HCT116 (cell line): Measurements from ENCODE around the gene ENHO. TPM values are rescaled to one million over a fixed set of nuclear protein-coding genes. Genes with fewer than 3 reads are reported as not detected.

Experiments used
- ATAC-seq: fragments of 200-7000 bp; cut with Tn5 transposase; 2 replicates; pipeline ENCODE4 v1.9.1; 2020; ENCODE audit warnings: mild to moderate bottlenecking, moderate library complexity
- BruUV-seq: library from RNA; stranded (reverse); fragments of 400-500 nt; replicated peaks from 2 replicates; lab custom pipeline; 2021; lab: Mats Ljungman, UMichigan
- CTCF ChIA-PET: fragments of 300-600 bp; sonication (Branson Sonifier 250); formaldehyde crosslinking; loops from one replicate; lab custom pipeline; 2021; ENCODE audit warnings: antibody characterized with exemption; lab: Charles Lee
- POLR2A ChIA-PET: fragments of 300-600, 350-600 bp; sonication (Branson Sonifier 250); formaldehyde crosslinking; loops from one replicate; lab custom pipeline; 2021; ENCODE audit warnings: antibody characterized with exemption; lab: Charles Lee
- RAD21 ChIA-PET, 2 experiments: fragments of 300-600 bp; sonication (Branson Sonifier 250); formaldehyde crosslinking; loops; one replicate each; lab custom pipeline; 2023; ENCODE audit warnings: low total read pairs in 2 of 2; ENCODE audit not compliant: uncharacterized antibody in 2 of 2, unreplicated experiment in 2 of 2, low non-redundant PET in 1 of 2; lab: Charles Lee
- DNase-seq: peaks from one replicate; pipeline ENCODE4 v3.0.0-alpha.2; 2010; ENCODE audit warnings: low read depth, low spot score
- H2AFZ ChIP-seq: fragments of 200-600 bp; shearing (Covaris generic), sonication (generic); 2 replicates; pipeline ENCODE4 v1.6.1; 2017; ENCODE audit warnings: low read depth, mixed run types, mixed read lengths, antibody characterized with exemption, low read length; ENCODE audit not compliant: poor library complexity, severe bottlenecking
- H3K27ac ChIP-seq: 2 replicates; pipeline ENCODE4 v1.5.1; 2012; ENCODE audit warnings: low read depth, low read length
- H3K27me3 ChIP-seq: fragments of 200-600 bp; sonication (generic); 2 replicates; pipeline ENCODE4 v1.6.1; 2016; ENCODE audit warnings: mixed run types, low read length, mixed read lengths; ENCODE audit not compliant: insufficient read depth
- H3K36me3 ChIP-seq, 2 experiments: fragments of 200-500 bp in 1 of 2; fragments of 200-600 bp in 1 of 2; sonication (Bioruptor generic) in 1 of 2; sonication (generic) in 1 of 2; 2 replicates each; pipeline versions ENCODE4 v1.5.1 to v1.6.1; 2014 to 2016; ENCODE audit warnings: low read length in 2 of 2, inconsistent platforms in 1 of 2, mixed read lengths in 1 of 2, mixed run types in 1 of 2; ENCODE audit not compliant: insufficient read depth in 2 of 2, control insufficient read depth in 1 of 2
- H3K4me1 ChIP-seq, 2 experiments: fragments of 200-600 bp in 1 of 2; sonication (generic) in 1 of 2; 2 replicates each; pipeline versions ENCODE4 v1.5.1 to v1.6.1; 2012 to 2017; ENCODE audit warnings: low read length in 2 of 2, inconsistent platforms in 1 of 2, mild to moderate bottlenecking in 1 of 2, mixed read lengths in 1 of 2, mixed run types in 1 of 2, moderate library complexity in 1 of 2; ENCODE audit not compliant: insufficient read depth in 2 of 2, control insufficient read depth in 1 of 2
- H3K4me2 ChIP-seq: fragments of 200-600 bp; sonication (generic); 2 replicates; pipeline ENCODE4 v1.6.1; 2017; ENCODE audit warnings: mixed run types, low read length, mixed read lengths
- H3K4me3 ChIP-seq, 2 experiments: fragments of 200-600 bp in 1 of 2; sonication (generic) in 1 of 2; replicated peaks in 1 of 2; 2 replicates each; pipeline ENCODE4 v1.5.1; 2011 to 2016; ENCODE audit warnings: low read length in 2 of 2, control low read depth in 1 of 2, low read depth in 1 of 2, mild to moderate bottlenecking in 1 of 2, mixed read lengths in 1 of 2, mixed run types in 1 of 2
- H3K79me2 ChIP-seq: fragments of 200-600 bp; sonication (generic); 2 replicates; pipeline ENCODE4 v1.6.1; 2017; ENCODE audit warnings: mild to moderate bottlenecking, mixed run types, low read length, moderate library complexity, mixed read lengths; ENCODE audit not compliant: insufficient read depth
- H3K9ac ChIP-seq: fragments of 200-600 bp; sonication (generic); 2 replicates; pipeline ENCODE4 v1.6.1; 2016; ENCODE audit warnings: low read length, mixed read lengths
- H3K9me2 ChIP-seq: fragments of 200-600 bp; sonication (generic), shearing (Covaris generic); 2 replicates; pipeline ENCODE4 v1.6.1; 2017; ENCODE audit warnings: mixed run types, mild to moderate bottlenecking, moderate library complexity; ENCODE audit not compliant: insufficient read depth
- H3K9me3 ChIP-seq, 2 experiments: fragments of 200-500 bp in 1 of 2; fragments of 200-600 bp in 1 of 2; sonication (Bioruptor generic) in 1 of 2; sonication (generic) in 1 of 2; 2 replicates each; pipeline ENCODE4 v1.6.1; 2014 to 2017; ENCODE audit warnings: low read length in 2 of 2, mixed read lengths in 2 of 2, inconsistent platforms in 1 of 2, low read depth in 1 of 2, mild to moderate bottlenecking in 1 of 2, mixed run types in 1 of 2, moderate library complexity in 1 of 2; ENCODE audit not compliant: control insufficient read depth in 1 of 2, insufficient read depth in 1 of 2
- H4K20me1 ChIP-seq: fragments of 200-600 bp; sonication (generic), shearing (Covaris generic); 2 replicates; pipeline ENCODE4 v1.6.1; 2017; ENCODE audit warnings: mixed run types, mild to moderate bottlenecking, moderate library complexity; ENCODE audit not compliant: insufficient read depth
- ELF1 ChIP-seq: IDR thresholded peaks from 2 replicates; pipeline ENCODE4 v1.6.1; 2012; ENCODE audit warnings: low read depth, borderline replicate concordance
- EZH2 ChIP-seq: fragments of 200-600 bp; sonication (generic); IDR thresholded peaks from 2 replicates; pipeline ENCODE4 v1.6.1; 2017; ENCODE audit warnings: antibody characterized with exemption, mixed run types
- FOSL1 ChIP-seq: IDR thresholded peaks from 2 replicates; pipeline ENCODE4 v1.6.1; 2012; ENCODE audit warnings: low read depth
- RAD21 ChIP-seq: IDR thresholded peaks from 2 replicates; pipeline ENCODE4 v1.6.1; 2012; ENCODE audit warnings: low read depth, mild to moderate bottlenecking
- SIN3A ChIP-seq: IDR thresholded peaks from 2 replicates; pipeline ENCODE4 v1.6.1; 2012; ENCODE audit warnings: low read depth
- SRF ChIP-seq: IDR thresholded peaks from 2 replicates; pipeline ENCODE4 v1.6.1; 2012; ENCODE audit warnings: low read depth
- TCF7L2 ChIP-seq: IDR thresholded peaks from 2 replicates; pipeline ENCODE4 v1.7.0; 2011; ENCODE audit warnings: borderline replicate concordance, inconsistent platforms; ENCODE audit not compliant: insufficient read depth, insufficient read length; ENCODE audit errors: extremely low read depth
- YY1 ChIP-seq: IDR thresholded peaks from 2 replicates; pipeline ENCODE4 v1.6.1; 2011; ENCODE audit warnings: low read length, low read depth, moderate library complexity, mild to moderate bottlenecking; ENCODE audit not compliant: insufficient replicate concordance; ENCODE audit errors: extremely low read depth
- intact Hi-C: fragments of 100-400 bp; cut with micrococcal nuclease; formaldehyde crosslinking; loops from 2 replicates; pipeline ENCODE4 v1.10.0; 2022
- total RNA-seq: library from RNA; stranded (reverse); gene quantifications from one replicate; pipeline ENCODE4 v1.2.1, GENCODE V29; 2021; ENCODE audit not compliant: unreplicated experiment
- TF ChIP-seq, protein P1 (sequence below): IDR thresholded peaks from 2 replicates; pipeline ENCODE4 v1.6.1; 2012
- TF ChIP-seq, protein P2 (sequence below), 3 experiments: fragments of 200-600 bp in 1 of 3; sonication (generic) in 1 of 3; IDR thresholded peaks in 2 of 3; conservative IDR thresholded peaks in 1 of 3; 2 replicates each; pipeline ENCODE4 v1.5.1; 2012 to 2017; ENCODE audit warnings: low read depth in 2 of 3, low read length in 2 of 3, antibody characterized with exemption in 1 of 3, borderline replicate concordance in 1 of 3, control low read depth in 1 of 3, mild to moderate bottlenecking in 1 of 3, mixed read lengths in 1 of 3, mixed run types in 1 of 3, moderate library complexity in 1 of 3; ENCODE audit not compliant: insufficient read depth in 1 of 3
- TF ChIP-seq, protein P3 (sequence below): IDR thresholded peaks from 2 replicates; pipeline ENCODE4 v1.6.1; 2012

ENHO gene
- total RNA-seq, 1 experiment from 2014 or later, result 6.1 TPM

DNA sequence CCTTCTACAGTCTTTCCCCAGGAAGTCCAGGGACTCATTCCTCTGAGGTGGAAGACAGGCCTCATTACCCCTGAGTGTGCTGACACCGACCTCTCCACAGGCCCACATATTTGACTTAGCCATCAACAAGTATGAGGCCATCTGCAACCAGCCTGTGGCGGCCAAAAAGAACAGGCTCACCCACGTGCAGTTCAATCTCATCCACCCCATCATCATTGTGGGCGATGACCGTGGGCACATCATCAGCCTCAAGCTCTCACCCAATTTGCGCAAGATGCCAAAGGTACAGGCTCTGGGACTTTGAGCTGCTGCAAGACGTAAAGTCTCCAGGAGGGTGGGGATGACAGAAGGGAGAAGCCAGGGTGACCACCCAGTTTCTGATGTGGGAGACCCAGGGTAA is 5.6 kb downstream of the ENHO start:
- DNase-seq, result no peak
- no peak overlapping the region for H3K4me3 ChIP-seq
- no peaks in the 10 kb centered on the region for H3K36me3 ChIP-seq
- peaks cover 3 to 8% of the 10 kb centered on the region in 2 experiments; a peak in 3 of 4 replicates for H3K4me1 ChIP-seq
- no peaks in the 10 kb centered on the region for H4K20me1 ChIP-seq
- no peak for ATAC-seq
- no peaks in the 10 kb centered on the region for H3K79me2 ChIP-seq
- H2AFZ ChIP-seq, result no peak overlapping the region
- intact Hi-C loops, result no loop called here
- TF ChIP-seq YY1, result no peak
- no peak for TF ChIP-seq RAD21
- no peak for TF ChIP-seq EZH2
- TF ChIP-seq, protein P1, sequence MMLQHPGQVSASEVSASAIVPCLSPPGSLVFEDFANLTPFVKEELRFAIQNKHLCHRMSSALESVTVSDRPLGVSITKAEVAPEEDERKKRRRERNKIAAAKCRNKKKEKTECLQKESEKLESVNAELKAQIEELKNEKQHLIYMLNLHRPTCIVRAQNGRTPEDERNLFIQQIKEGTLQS, result no peak
- no peak for TF ChIP-seq ELF1
- TF ChIP-seq FOSL1, result no peak
- TF ChIP-seq SRF, result no peak
- TF ChIP-seq, protein P2, sequence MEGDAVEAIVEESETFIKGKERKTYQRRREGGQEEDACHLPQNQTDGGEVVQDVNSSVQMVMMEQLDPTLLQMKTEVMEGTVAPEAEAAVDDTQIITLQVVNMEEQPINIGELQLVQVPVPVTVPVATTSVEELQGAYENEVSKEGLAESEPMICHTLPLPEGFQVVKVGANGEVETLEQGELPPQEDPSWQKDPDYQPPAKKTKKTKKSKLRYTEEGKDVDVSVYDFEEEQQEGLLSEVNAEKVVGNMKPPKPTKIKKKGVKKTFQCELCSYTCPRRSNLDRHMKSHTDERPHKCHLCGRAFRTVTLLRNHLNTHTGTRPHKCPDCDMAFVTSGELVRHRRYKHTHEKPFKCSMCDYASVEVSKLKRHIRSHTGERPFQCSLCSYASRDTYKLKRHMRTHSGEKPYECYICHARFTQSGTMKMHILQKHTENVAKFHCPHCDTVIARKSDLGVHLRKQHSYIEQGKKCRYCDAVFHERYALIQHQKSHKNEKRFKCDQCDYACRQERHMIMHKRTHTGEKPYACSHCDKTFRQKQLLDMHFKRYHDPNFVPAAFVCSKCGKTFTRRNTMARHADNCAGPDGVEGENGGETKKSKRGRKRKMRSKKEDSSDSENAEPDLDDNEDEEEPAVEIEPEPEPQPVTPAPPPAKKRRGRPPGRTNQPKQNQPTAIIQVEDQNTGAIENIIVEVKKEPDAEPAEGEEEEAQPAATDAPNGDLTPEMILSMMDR (IDR thresholded peaks at IDR 0.05 in 2 of 3, conservative IDR thresholded peaks at IDR 0.05 in 1 of 3; ENCODE audit: borderline replicate concordance in 1 of 3, insufficient read depth in 1 of 3, low read depth in 2 of 3, low read length in 2 of 3), result no peak
- TF ChIP-seq, protein P3, sequence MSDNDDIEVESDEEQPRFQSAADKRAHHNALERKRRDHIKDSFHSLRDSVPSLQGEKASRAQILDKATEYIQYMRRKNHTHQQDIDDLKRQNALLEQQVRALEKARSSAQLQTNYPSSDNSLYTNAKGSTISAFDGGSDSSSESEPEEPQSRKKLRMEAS, result no peak
- no peak for TF ChIP-seq SIN3A
- TF ChIP-seq TCF7L2, result no peak
- H3K4me2 ChIP-seq, result no peak overlapping the region
- H3K9me3 ChIP-seq, result no peaks in the 10 kb centered on the region
- RAD21 ChIA-PET, result no interaction called here
- CTCF ChIA-PET, result interaction anchor here (1.0 kb wide), 1 partner anchor 703 kb away, joined by 3 read pairs; no protein-coding TSS in a partner anchor
- no TSS peak for BruUV-seq
- H3K9me2 ChIP-seq, result no peaks in the 10 kb centered on the region
- H3K9ac ChIP-seq, result no peak overlapping the region
- no peak overlapping the region for H3K27ac ChIP-seq
- H3K27me3 ChIP-seq, result no peaks in the 10 kb centered on the region
- POLR2A ChIA-PET, result no interaction called here
